ENCODE results near the gene BACH2.

BACH2 gene

GRCh38 chr6:89934685-89935366 lies 361.8 kb downstream of the BACH2 start:
- TF ChIP-seq CTCF (conservative IDR thresholded peaks at IDR 0.05) = no peak
- H3K27ac ChIP-seq = no peak overlapping the region

GRCh38 chr6:89932245-89932802 lies 364.3 kb downstream of the BACH2 start:
- TF ChIP-seq CTCF (conservative IDR thresholded peaks at IDR 0.05) = no peak
- H3K27ac ChIP-seq = no peak overlapping the region

GRCh38 chr6:89930789-89931188 lies 365.9 kb downstream of the BACH2 start:
- H3K27ac ChIP-seq = no peak overlapping the region

GRCh38 chr6:89928604-89929003 lies 368.0 kb downstream of the BACH2 start:
- TF ChIP-seq CTCF (conservative IDR thresholded peaks at IDR 0.05) = no peak
- H3K27ac ChIP-seq = no peak overlapping the region

More at GRCh38 chr6:89930789-89931188, 365.9 kb downstream of the BACH2 start:
- no peak for TF ChIP-seq CTCF (conservative IDR thresholded peaks at IDR 0.05)

- no peak overlapping the region for H3K27ac ChIP-seq
Measured at GRCh38 chr6:89927791-89928550, 368.7 kb downstream of the BACH2 start.

GRCh38 chr6:89927264-89927663 lies 369.4 kb downstream of the BACH2 start:
- TF ChIP-seq CTCF (conservative IDR thresholded peaks at IDR 0.05) = no peak

More at GRCh38 chr6:89927791-89928550, 368.7 kb downstream of the BACH2 start:
- TF ChIP-seq CTCF (conservative IDR thresholded peaks at IDR 0.05) = no peak

GRCh38 chr6:89925826-89926225 lies 370.8 kb downstream of the BACH2 start:
- TF ChIP-seq CTCF (conservative IDR thresholded peaks at IDR 0.05) = no peak

More at GRCh38 chr6:89927264-89927663, 369.4 kb downstream of the BACH2 start:
- H3K27ac ChIP-seq = no peak overlapping the region

More at GRCh38 chr6:89925826-89926225, 370.8 kb downstream of the BACH2 start:
- no peak overlapping the region for H3K27ac ChIP-seq
